Psoas muscle (tissue), 8 donors: Measurements from ENCODE around the gene BRAT1. TPM values are rescaled to one million over a fixed set of nuclear protein-coding genes. Genes with fewer than 3 reads are reported as not detected.

Experiments used
- ATAC-seq, 4 donors: fragments of 200-7000 bp; cut with Tn5 transposase; one replicate each; pipeline ENCODE4 v1.9.1; 2020; ENCODE audit warnings: moderate library complexity in 3 of 4, mild to moderate bottlenecking in 2 of 4
- DNase-seq, 2 donors: peaks; one replicate each; pipeline ENCODE4 v3.0.0-alpha.2; 2020
- H3K27ac ChIP-seq: fragments of 200-600 bp; one replicate; pipeline ENCODE4 v1.8.0; 2022
- H3K27me3 ChIP-seq, 3 donors: fragments of 200-600 bp in 1 of 3; one replicate each; pipeline versions ENCODE4 v1.6.1 to v1.8.0; 2013 to 2022; ENCODE audit warnings: low read length in 2 of 3, mild to moderate bottlenecking in 2 of 3, moderate library complexity in 1 of 3; ENCODE audit not compliant: insufficient read depth in 3 of 3
- H3K36me3 ChIP-seq, 2 donors: fragments of 200-600 bp in 1 of 2; one replicate each; pipeline versions ENCODE4 v1.6.1 to v1.8.0; 2013 to 2022; ENCODE audit warnings: low read depth in 1 of 2, mild to moderate bottlenecking in 1 of 2, moderate library complexity in 1 of 2; ENCODE audit not compliant: insufficient read depth in 1 of 2
- H3K4me1 ChIP-seq: fragments of 200-600 bp; one replicate; pipeline ENCODE4 v1.8.0; 2022
- H3K4me3 ChIP-seq: fragments of 200-600 bp; one replicate; pipeline ENCODE4 v1.8.0; 2022; ENCODE audit warnings: mild to moderate bottlenecking
- H3K9me3 ChIP-seq: fragments of 200-600 bp; one replicate; pipeline ENCODE4 v1.8.0; 2022
- CTCF ChIP-seq: fragments of 200-600 bp; IDR thresholded peaks from one replicate; pipeline ENCODE4 v1.8.0; 2022; ENCODE audit warnings: antibody characterized with exemption
- WGBS, 3 donors: extraction: QIAGEN DNeasy Blood & Tissue Kit; methylation state at CpG; one replicate each; pipeline versions ENCODE4 v1.1.6 to v1.1.7; 2013; 5-methylcytosine and 5-hydroxymethylcytosine counted together
- intact Hi-C, 2 donors: fragments of 100-400 bp; cut with DNase I; formaldehyde crosslinking; loops; one replicate each; pipeline versions ENCODE4 v1.11.0 to v1.14.2; 2022
- long read RNA-seq, 2 donors: library from polyadenylated mRNA; unstranded; transcript quantifications; one replicate each; pipeline ENCODE4 v2.0.0, GENCODE V29; 2021
- polyA plus RNA-seq, 3 donors: library from polyadenylated mRNA; stranded (reverse); fragments of 200-250 nt; gene quantifications; one replicate each; pipeline ENCODE4 v1.2.3, GENCODE V29; 2013
- total RNA-seq, 4 donors: library from RNA; stranded (reverse); fragmentation: NEBNext Ultra II Directional in 2 of 4; extraction: Animal tissue kit (Norgen Biotek cat#: 25700) in 2 of 4; gene quantifications; one replicate each; pipeline versions ENCODE4 v1.2.1 to v1.2.4, GENCODE V29; 2021 to 2023
- donor health status: healthy with polysubstance abuse.
- donor health status: DM: no; HTN: no; CAD: no; lungs with moderate emphysema.
- donor health status: Bipolar disorder and iron deficiency.
- donor health status: healthy.
- donor health status: DM: yes; HTN: yes; CAD: no.
- donor health status: DM: no; HTN: no; CAD: no.
- donor health status: DM: no; HTN: no; CAD: no.
- donor health status: DM: yes; HTN: yes; CAD: no.

BRAT1 gene
- 10 to 100 TPM; 11.9 to 14.3 (median 12.5) TPM for total RNA-seq
- 10 to 100 TPM; 13.2 to 14.8 (median 14.4) TPM for polyA plus RNA-seq
- long read RNA-seq, donor 1, full-length matches to known transcripts = 21 of 41 reads
- long read RNA-seq, donor 1, partial matches to known transcripts = 10 of 41 reads
- long read RNA-seq, donor 1, other reads (novel, unspliced or antisense) = 10 of 41 reads
- long read RNA-seq, donor 2, full-length matches to known transcripts = 52 of 103 reads
- long read RNA-seq, donor 2, partial matches to known transcripts = 23 of 103 reads
- long read RNA-seq, donor 2, other reads (novel, unspliced or antisense) = 28 of 103 reads

- ATAC-seq (peak; percentile 93 to 96 (median 94)), DNase-seq (peak; percentile 98 to 99)
- Histone ChIP-seq H3K27me3 (no peaks in the 10 kb centered on the region), H3K9me3 (no peaks in the 10 kb centered on the region), H3K36me3 (peaks cover 0 to 21% of the 10 kb centered on the region in 2 donors), H3K4me1 (peaks cover 27% of the 10 kb centered on the region), H3K27ac (peak within 1 kb of the TSS; percentile 99), H3K4me3 (peak within 1 kb of the TSS; percentile 91)
- intact Hi-C loops = loop anchor here in 1 of 2 donors (5.0 kb wide), 1 partner anchor 77 kb away; the partner anchor contains the start of gene TTYH3
- WGBS, 3 donors = 0 to 1% (median 1%) methylated on average over 63 to 79 of the region's 79 CpGs
- TF ChIP-seq CTCF = peak; percentile 49
These were observed at the start of gene BRAT1 for GRCh38 chr7:2555121-2556052. BRAT1 (minus strand) TSS chr7:2555524; CDS start chr7:2554431, 1,093 bp downstream.

DNA sequence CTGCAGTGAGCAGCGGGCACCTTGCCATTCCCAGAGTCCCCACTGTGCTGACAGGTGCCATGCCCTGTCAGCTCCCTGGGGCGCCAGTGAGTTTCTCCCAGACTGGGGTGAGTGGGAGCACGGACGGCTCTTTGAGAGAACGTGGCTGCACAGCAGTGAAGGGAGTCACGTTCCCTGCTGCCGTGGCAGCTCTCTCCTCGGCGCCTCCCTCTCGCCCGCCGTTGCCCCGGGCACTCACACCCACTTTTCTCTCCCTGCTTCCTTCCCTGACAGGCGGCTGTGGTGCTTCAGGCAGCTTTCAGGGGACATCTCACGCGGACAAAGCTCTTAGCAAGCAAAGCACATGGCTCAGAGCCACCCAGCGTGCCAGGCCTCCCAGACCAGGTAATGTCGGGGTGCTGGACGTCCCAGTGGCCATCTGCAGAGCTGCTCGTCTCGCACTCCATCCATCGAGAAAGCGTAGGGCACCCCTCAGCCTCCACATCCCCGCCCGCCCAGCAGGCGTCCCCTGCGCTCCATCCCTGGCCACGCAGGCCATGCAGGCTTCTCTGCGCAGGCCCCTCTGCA, 49.4 kb upstream of the BRAT1 start:
- 93 to 97% (median 95%) methylated on average over 29 of the region's 29 CpGs for WGBS, 3 donors
- Histone ChIP-seq H3K27me3 (no peaks in the 10 kb centered on the region), H3K4me3 (no peak overlapping the region), H3K36me3 (peaks cover 0 to 17% of the 10 kb centered on the region in 2 donors), H3K4me1 (no peaks in the 10 kb centered on the region), H3K9me3 (no peaks in the 10 kb centered on the region), H3K27ac (no peak overlapping the region)
- DNase-seq (no peak), ATAC-seq (no peak)
- no peak for TF ChIP-seq CTCF
- intact Hi-C loops = no loop called here

GRCh38 chr7:2603044-2603965, 48.0 kb upstream of the BRAT1 start:
- Histone ChIP-seq H3K27me3 (no peaks in the 10 kb centered on the region), H3K27ac (no peak overlapping the region), H3K9me3 (no peaks in the 10 kb centered on the region), H3K4me3 (no peak overlapping the region), H3K36me3 (peaks cover 0 to 31% of the 10 kb centered on the region in 2 donors), H3K4me1 (no peaks in the 10 kb centered on the region)
- DNase-seq (no peak), ATAC-seq (no peak)
- 89 to 95% (median 95%) methylated on average over 35 of the region's 35 CpGs for WGBS, 3 donors
- intact Hi-C loops = no loop called here
- TF ChIP-seq CTCF = no peak

DNA sequence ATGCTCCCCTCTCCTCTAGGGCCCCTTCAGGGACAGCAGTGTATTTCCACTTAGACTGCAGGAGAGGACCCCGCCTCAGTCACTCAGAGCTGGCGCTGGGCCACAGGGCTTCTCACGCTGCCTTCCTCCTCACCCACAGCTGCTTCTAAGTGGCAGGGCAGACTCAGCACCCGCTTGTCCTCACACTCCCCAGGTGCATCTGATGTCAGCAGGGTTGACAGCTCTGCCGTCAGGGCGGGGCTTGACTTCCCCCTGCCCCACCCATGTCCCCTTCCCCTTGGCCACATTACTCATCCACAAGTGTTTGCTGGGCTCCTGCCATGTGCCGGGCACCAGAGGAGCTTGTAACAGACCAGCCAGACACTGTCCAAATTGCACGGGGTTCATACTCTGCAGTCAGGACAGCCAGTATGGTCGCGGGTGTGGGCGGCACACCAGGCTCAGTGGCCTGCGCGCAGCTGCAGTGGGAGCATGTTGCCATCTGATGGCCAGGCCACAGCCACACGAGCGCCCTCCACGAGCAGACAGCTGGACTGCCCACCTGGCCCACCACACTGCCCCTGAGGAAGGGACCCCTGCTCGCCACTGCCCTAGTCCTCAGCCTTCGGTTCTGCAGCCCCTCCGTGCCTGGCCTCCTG, 47.2 kb upstream of the BRAT1 start:
- peak in 1 of 4 donors; percentile 19 for ATAC-seq

More for the DNA sequence above, 47.2 kb upstream of the BRAT1 start:
- Histone ChIP-seq H3K36me3 (peaks cover 0 to 38% of the 10 kb centered on the region in 2 donors), H3K27ac (no peak overlapping the region), H3K4me1 (no peaks in the 10 kb centered on the region), H3K27me3 (no peaks in the 10 kb centered on the region), H3K9me3 (no peaks in the 10 kb centered on the region), H3K4me3 (no peak overlapping the region)
- DNase-seq = no peak
- intact Hi-C loops = no loop called here
- 79 to 87% (median 82%) methylated on average over 18 to 19 of the region's 19 CpGs for WGBS, 3 donors
- no peak for TF ChIP-seq CTCF
